Caki2 (cell line): Measurements from ENCODE around the gene ADAMTS4. TPM values are rescaled to one million over a fixed set of nuclear protein-coding genes. Genes with fewer than 3 reads are reported as not detected.
A peak's percentile ranks its signal among the peaks of the same experiment; 100 is the strongest.

Source experiments
- DNase-seq: peaks from one replicate; pipeline ENCODE4 v3.0.0-alpha.2; 2015; ENCODE audit warnings: low read depth
- in situ Hi-C: cut with HindIII; loops from 2 replicates; pipeline ENCODE4 v1.10.0; 2016; ENCODE audit warnings: low sequenced_read_pairs, low pct_unique_long_range_greater_than_20kb, mixed read lengths
- total RNA-seq: library from RNA; depleted of rRNA; stranded (reverse); fragments of >200 nt; shearing (Covaris generic); gene quantifications from 2 replicates; pipeline ENCODE4 v1.2.3, GENCODE V29; 2014; ENCODE audit warnings: low replicate concordance

ADAMTS4 gene
- total RNA-seq, 1 experiment from 2014 or later = not detected

GRCh38 chr1:161199506-161200139, 769 bp upstream of the ADAMTS4 start:
- DNase-seq = no peak
- in situ Hi-C loops = loop anchor here (25.0 kb wide), 1 partner anchor 188 kb away; no protein-coding TSS in a partner anchor

- DNase-seq = no peak
- in situ Hi-C loops = no loop called here
These were observed 509 bp downstream of the ADAMTS4 start for GRCh38 chr1:161198194-161198896.

- no peak for DNase-seq
- in situ Hi-C loops = no loop called here
These were observed 1.2 kb downstream of the ADAMTS4 start for GRCh38 chr1:161197560-161198193.

- DNase-seq = no peak
- in situ Hi-C loops = no loop called here
These were observed 2.1 kb downstream of the ADAMTS4 start for GRCh38 chr1:161196521-161197451.

GRCh38 chr1:161196111-161196510, 2.7 kb downstream of the ADAMTS4 start:
- no peak for DNase-seq
- in situ Hi-C loops = no loop called here

GRCh38 chr1:161195171-161195570, 3.7 kb downstream of the ADAMTS4 start:
- no peak for DNase-seq
- in situ Hi-C loops = no loop called here

- DNase-seq = no peak
These were observed 5.2 kb downstream of the ADAMTS4 start for GRCh38 chr1:161193561-161194235.

GRCh38 chr1:161192476-161193465, 6.1 kb downstream of the ADAMTS4 start:
- in situ Hi-C loops = no loop called here
- DNase-seq = peak; percentile 46

More at GRCh38 chr1:161193561-161194235, 5.2 kb downstream of the ADAMTS4 start:
- in situ Hi-C loops = no loop called here

GRCh38 chr1:161191971-161192370, 6.9 kb downstream of the ADAMTS4 start:
- no peak for DNase-seq
- in situ Hi-C loops = no loop called here

- no peak for DNase-seq
- in situ Hi-C loops = no loop called here
These were observed 7.8 kb downstream of the ADAMTS4 start for GRCh38 chr1:161190962-161191521.

GRCh38 chr1:161189036-161189435, 9.8 kb downstream of the ADAMTS4 start:
- no peak for DNase-seq

GRCh38 chr1:161188381-161188780, 10.5 kb downstream of the ADAMTS4 start:
- in situ Hi-C loops = no loop called here
- no peak for DNase-seq

More at GRCh38 chr1:161189036-161189435, 9.8 kb downstream of the ADAMTS4 start:
- in situ Hi-C loops = no loop called here

- in situ Hi-C loops = no loop called here
- no peak for DNase-seq
These were observed 11.5 kb downstream of the ADAMTS4 start for GRCh38 chr1:161187311-161187710.

GRCh38 chr1:161185732-161186311, 13.0 kb downstream of the ADAMTS4 start:
- in situ Hi-C loops = no loop called here
- DNase-seq = no peak

- no peak for DNase-seq
- in situ Hi-C loops = no loop called here
These were observed 13.6 kb downstream of the ADAMTS4 start for GRCh38 chr1:161185282-161185682.

- in situ Hi-C loops = no loop called here
- no peak for DNase-seq
These were observed 16.6 kb downstream of the ADAMTS4 start for GRCh38 chr1:161182214-161182613.
